Stimulated activated CD4-positive, alpha-beta T cell treated with anti-CD3 and anti-CD28 coated beads, Interleukin-4, amount 100 ng/mL, for 1 hour (primary cell): ENCODE data around the gene ZC3H12C.
"Not testable (repeated sequence)": the region's sequence is repeated elsewhere in the genome, so short reads cannot be mapped to it uniquely, and the experiment has no call there.

Experiments used
- DNase-seq: peaks from one replicate; pipeline ENCODE4 v3.0.0-alpha.2; 2020

The ZC3H12C gene

GRCh38 chr11:110092515-110093406 is at the start of gene ZC3H12C:
TSS of gene ZC3H12C (plus strand) at chr11:110093392. CDS start at chr11:110093412, 20 bp downstream.
- peak; percentile 28 for DNase-seq

DNA sequence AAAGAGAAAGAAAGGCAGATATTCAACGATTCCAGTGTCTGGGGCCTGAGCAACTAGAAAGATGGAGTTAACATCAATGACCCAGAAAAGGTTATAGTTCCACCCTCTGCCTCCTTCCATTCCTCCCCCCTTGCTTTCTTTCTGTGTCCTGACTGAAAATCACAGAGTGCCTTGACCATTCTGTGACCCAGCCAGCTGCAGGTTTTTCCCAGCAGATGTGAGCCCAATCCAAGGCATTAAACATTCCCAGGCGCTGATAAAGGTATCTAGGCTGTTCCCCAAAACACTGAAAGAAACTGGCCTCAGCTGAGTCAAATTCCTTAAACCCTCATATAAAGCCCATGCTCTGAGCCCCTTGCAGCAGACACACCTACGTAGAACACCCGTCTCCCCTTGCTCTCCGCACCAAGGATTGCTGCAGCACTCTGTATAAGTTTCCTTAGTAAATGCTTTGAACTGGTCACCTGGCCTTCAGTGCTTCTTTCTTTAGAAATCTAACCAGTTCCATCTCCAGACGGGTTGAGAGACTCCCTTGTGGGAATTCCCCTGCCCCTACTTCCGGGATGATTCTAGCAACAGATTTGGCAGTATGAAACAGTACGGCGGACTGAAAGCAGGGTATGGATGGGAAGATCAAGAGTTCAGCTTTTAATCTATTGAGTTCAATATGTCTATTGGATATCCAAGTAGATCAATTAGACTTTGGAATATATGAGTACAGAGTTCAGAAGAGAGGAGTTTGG is 48.8 kb upstream of the ZC3H12C start:
- DNase-seq = no peak

DNA sequence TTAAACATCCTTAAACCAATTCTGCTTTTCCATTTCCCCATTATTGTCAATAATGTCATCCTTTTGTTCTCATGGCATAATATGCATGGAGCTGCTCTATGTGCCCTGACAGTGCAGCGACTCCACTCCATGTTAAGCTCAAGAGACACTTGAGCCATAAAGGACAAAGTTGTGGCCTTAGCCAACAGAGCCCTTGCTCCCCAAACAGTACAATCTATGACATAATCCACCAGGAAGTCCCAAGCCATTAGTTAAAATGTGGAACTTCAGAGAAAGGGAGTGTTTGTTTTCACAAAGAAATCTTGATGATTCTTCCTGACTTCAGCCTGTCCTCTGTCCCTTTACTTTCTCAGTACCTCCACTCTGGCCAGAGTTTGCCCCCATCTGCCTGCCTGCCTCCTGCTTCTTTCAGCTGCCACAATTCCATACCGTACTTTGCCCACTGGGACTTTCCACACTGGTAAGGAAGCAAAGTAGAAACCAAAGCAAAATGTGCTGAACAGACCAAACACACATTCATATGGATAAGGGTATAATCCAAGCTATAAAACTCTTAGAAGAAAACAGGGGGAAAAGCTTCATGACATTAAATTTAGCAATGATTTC is 46.3 kb upstream of the ZC3H12C start:
- no peak for DNase-seq

- DNase-seq = no peak
These were observed 43.5 kb upstream of the ZC3H12C start for GRCh38 chr11:110049501-110050200.

DNA sequence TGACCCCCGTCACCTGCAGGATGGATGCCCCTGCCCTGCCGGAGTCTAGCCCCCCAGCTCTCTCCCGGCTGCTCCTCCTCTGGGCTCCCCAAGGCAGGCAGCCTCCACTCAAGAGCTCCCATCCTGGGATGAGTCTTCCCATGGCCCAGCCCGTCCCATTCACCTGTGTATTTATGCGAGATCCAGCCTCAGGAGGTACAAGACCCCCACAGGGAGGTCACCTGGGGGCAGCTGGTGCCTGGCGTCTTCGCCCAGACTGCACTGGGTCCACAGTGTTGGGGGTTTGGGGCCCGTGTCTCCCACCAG is 43.0 kb upstream of the ZC3H12C start:
- no peak for DNase-seq

DNA sequence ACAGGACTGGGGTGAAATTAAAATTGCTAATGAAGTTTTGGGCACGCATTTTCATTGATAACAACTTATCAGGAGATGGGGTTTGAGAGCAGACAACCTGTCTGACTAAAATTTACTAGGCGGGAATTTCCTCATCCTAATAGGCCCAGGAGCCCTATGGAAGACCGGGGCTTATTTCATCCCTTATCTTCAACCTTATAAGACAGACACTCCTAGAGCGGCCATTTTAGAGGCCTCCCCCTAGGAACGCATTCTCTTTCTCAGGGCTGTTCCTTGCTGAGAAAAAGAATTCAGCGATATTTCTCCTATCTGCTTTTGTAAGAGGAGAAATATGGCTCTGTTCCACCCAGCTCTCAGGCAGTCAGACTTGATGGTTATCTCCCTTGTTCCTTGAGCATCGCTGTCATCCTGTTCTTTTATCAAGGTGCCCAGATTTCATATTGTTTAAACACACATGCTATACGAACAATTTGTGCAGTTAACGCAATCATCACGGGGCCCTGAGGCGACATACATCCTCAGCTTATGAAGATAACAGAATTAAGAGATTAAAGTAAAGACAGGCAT is 39.3 kb upstream of the ZC3H12C start:
- DNase-seq = no peak

DNA sequence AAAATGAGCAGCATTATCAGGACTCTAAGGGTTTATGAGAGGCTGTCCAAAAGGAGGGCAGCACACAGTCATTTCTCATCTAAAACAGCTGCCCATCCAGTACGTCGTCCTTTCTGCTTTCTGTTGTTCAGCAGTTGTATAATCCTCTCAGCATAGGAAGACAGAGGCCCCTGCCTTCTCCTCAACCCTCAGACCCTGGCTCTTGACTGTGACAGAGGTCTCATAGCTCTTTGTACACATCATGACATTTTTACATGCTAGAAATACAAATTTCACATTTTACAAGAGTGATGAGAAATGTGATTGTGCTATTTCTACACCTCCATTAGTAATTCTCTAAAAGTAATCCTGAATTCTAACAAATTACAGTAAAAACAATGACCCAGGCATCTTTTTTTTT is 36.2 kb upstream of the ZC3H12C start:
- no peak for DNase-seq

- no peak for DNase-seq
These were observed 33.3 kb upstream of the ZC3H12C start for GRCh38 chr11:110059706-110060463.

- DNase-seq = no peak
These were observed 31.9 kb upstream of the ZC3H12C start for GRCh38 chr11:110061296-110061695.

GRCh38 chr11:110062247-110062646 is 30.9 kb upstream of the ZC3H12C start:
- DNase-seq = no peak

GRCh38 chr11:110065189-110065588 is 28.0 kb upstream of the ZC3H12C start:
- DNase-seq = no peak

GRCh38 chr11:110068001-110068400 is 25.2 kb upstream of the ZC3H12C start:
- DNase-seq = not testable (repeated sequence)

DNA sequence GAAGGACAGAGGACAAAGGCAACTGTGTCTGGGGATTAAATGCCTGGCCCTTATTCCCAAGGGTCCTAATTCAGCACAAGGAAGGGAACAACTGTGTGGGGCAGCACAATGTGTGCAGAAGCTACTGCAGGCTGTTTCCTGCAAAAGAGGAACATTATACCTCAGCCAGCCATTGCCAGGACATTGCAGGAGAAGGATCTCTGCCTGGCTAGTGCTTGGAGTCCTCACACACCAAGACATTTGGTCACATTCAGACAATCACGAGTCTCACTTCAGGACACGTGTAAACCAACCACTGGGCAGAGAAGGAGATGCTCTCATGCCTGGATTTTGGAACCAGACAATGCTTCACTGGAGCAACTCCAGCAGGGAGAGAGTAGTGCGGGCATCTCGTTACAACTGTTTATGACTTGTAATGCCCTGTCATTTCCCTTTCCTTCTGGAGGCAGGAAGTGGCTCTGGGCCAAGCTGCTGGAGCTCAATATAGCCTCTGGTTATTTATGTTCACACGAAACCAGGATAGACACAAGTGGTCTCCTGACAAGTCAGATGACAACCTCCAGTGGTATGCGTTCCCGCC is 23.9 kb upstream of the ZC3H12C start:
- no peak for DNase-seq

GRCh38 chr11:110070176-110070575 is 23.0 kb upstream of the ZC3H12C start:
- DNase-seq = no peak

- no peak for DNase-seq
These were observed 22.0 kb upstream of the ZC3H12C start for GRCh38 chr11:110071197-110071596.

DNA sequence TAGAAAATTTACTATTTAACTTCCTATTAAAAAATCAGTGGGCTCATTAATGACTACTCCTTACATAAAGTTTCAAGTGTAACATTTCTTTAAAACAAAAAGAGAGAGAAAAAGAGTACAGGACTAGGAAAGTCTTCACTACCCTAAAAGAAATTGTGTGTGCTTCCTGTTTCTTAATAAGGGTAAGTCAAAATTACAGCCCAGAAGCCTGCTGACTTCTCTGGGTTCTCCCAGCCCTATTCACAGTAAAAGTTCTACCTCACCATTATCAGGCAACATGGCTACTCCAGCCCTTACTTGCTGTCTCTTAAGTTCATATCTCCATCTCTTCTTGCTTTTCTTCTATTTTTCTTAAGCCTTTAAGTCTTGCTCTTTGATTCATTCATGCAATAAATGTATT is 20.3 kb upstream of the ZC3H12C start:
- no peak for DNase-seq

DNA sequence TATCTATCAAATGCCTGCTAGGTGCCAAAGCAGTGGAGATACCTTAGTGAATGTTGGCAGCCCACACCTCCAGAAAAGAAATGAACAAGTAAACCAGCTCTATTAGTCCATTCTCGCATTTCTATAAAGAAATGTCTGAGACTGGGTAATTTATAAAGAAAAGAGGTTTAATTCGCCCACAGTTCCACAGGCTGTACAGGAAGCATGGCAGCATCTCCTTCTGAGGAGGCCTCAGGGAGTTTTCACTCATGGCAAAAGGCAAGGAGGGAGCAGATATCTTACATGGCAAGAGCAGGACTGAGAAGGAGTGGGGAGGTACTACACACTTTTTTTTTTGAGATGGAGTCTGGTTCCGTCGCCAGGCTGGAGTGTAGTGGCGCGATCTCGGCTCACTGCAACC is 18.7 kb upstream of the ZC3H12C start:
- DNase-seq = no peak

GRCh38 chr11:110075105-110075846 is 17.9 kb upstream of the ZC3H12C start:
- DNase-seq = no peak

DNA sequence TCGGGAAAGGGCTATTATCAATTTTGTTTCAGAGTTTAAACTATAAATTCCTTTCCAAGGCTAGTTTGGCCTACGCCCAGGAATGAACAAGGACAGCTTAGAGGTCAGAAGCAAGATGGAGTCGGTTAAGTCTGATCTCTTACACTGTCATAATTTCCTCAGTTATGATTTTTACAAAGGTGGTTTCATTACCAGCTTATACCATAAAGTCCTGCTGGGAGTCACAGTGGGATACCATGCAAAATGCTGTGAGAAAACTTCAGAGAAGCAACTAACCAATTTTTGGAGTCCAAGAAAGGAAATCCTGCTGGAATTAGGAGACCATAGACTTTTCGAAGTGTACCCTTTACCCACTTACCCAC is 17.4 kb upstream of the ZC3H12C start:
- no peak for DNase-seq

GRCh38 chr11:110076371-110076965 is 16.7 kb upstream of the ZC3H12C start:
- no peak for DNase-seq

DNA sequence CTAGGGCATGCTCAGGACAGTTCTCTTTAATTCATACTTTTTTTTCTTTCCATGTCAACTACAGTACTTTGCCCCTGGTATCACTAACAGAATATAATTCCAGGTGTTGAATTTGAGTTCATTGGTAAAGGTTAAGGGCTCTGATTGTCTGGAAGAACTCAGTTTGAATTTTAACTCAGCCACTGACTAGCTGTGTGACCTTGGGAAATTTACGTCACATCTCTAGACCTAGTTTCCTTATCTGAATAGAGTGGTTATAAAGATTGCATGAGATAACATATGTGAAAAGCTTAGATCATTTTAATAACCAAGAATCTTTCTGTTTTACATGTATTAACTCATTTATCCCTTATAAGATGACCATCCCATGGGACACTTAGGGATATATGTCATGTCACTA is 15.8 kb upstream of the ZC3H12C start:
- no peak for DNase-seq
